ENCODE data around the gene TMEM114.
A peak's percentile ranks its signal among the peaks of the same experiment; 100 is the strongest.
"Not testable (repeated sequence)": the region's sequence is repeated elsewhere in the genome, so short reads cannot be mapped to it uniquely, and the experiment has no call there.

TMEM114 gene

DNA sequence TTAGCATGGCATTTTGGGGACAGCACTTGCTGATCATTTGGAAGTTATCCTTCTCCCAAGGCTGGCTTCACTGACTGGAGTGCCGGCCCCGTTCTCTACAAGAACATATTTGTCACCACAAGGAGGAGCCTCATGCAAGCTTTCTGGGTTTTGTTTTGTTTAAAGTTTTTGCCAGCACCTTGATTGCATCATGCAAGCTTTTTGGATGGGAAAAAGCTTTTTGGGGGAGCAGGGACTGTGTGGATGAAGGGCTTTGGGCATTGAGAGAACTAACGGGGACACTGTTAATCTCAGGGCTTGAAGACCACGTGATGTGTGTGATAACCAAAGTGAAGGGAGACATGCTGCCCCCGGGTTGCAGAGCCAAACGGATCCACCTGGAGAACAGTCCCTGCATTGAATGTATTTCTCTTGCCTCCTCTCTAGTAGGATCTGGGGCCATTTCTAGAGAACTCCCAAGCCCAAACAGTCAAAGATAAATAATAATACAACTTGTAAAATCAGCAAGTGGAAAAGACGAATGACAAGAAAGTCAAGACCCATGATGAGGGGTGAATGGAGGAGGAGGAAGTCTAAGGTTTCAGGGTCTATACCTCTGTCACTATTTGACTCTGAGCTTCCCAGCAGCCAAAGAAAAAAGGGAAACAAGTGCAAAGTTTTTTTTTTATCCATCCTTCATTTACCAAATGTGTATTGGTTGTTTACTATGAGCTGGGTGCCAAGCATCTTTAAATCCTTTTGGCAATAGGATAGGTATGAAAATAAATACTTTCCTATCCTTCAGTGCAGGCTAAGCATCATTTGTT, 17.2 kb downstream of the TMEM114 start:
- DNase-seq: no peak

DNA sequence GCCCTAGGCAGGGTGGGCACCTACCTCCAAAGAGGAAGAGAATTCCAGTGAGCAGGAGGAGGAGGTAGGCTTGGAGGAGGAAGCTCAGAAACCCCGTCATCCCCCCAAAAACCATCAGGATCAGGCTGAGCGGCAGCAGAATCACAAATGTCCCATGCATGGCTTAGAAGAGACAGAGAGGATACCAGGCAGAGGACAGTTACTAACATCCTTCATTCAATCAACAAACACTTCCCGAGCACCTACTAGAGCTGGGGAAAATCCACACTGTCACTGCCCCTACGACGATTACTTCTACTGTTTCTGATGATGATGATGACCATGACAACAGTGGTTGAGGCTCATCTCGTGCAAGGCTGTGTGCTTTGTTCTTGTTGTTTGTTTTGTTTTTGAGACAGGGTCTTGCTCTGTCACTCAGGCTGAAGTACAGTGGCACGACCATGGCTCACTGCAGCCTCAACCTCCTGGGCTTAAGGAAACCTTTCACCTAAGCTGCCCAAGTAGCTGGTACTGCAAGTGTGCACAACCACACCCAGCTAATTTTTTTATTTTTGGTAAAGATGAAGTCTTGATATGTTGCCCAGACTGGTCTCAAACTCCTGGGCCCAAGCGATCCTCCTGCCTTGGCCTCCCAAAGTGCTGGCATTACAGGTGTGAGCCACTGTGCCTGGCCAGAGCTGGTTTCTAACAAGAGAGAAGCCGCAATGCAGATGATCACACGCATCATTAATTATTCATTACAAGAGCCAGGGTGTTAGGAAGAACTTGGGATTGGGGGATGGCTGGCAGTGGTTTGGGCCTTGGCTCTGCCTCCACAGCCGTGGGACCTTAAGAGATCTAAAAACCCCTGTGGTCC, 18.0 kb downstream of the TMEM114 start:
- no peak for DNase-seq

DNA sequence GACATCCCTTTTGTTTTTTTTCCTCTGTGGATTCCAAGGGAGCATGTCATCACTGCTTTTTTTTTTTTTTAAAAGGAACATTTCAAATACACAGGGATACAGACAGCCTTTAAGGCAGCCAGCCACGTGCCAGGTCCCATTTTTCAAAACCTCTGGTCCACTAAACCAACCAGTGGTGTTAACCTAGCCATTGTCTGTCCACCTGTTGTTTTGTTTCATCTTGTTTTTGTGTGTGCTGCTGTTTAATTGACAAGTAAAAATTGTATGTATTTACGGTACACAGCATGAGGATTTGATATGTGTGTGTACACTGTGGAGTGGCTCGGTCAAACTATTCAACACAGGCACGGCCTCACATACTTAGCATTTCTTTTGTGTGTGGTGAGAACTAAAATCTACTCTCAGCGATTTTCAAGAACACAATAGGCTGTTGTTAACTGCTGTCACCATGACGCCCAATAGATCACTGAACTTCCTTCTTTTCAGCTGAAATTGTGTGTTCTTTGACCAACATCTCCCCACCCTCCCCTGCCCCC, 19.2 kb downstream of the TMEM114 start:
- no peak for DNase-seq

DNA sequence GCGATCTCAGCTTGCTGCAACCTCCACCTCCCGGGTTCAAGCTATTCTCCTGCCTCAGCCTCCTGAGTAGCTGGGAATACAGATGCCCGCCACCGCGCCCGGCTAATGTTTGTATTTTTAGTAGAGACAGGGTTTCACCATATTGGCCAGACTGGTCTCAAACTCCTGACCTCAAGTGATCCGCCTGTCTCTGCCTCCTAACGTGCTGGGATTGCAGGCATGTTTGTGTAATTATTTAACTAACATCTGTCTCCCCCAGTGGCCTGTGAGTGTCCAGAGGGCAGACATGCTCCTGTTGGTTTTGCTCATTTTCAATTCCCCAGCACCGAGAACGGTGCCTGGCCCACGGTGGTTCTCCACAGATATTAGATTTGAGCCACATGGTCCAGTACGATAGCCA, 19.9 kb downstream of the TMEM114 start:
- DNase-seq: not testable (repeated sequence)

DNA sequence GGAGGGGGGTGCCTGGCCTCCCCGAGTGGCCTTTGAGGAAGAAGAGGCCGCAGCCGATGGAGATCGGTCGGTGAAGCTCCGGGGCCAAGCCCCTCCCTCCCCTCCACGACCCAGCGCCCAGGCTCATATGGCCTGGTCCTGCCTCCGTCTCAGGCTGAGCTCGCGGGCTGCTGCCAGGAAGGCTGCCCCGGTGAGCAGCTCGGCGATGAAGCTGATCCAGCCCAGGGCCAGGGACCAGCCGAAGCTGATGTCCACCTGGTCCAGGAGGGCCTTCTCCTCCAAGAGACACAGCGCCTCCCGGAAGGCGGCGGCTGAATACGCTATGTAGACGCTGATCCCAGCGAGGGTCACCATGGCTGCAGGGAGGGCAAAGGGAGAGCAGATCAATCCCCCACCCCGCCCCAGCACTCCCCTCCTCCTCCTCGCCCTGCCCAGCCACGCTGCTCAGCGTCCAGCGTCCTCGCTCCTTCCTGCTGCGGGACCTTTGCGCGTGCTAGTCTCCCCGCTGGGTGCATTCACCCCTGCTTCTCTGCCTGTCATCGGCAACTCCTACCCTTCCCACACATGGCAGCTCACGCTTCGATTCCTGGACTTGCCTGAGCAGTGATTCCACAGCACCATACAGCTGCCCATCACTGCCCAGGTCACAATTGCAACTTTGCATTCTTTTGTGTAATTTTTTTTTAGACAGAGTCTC, 20.5 kb downstream of the TMEM114 start:
- no peak for DNase-seq

DNA sequence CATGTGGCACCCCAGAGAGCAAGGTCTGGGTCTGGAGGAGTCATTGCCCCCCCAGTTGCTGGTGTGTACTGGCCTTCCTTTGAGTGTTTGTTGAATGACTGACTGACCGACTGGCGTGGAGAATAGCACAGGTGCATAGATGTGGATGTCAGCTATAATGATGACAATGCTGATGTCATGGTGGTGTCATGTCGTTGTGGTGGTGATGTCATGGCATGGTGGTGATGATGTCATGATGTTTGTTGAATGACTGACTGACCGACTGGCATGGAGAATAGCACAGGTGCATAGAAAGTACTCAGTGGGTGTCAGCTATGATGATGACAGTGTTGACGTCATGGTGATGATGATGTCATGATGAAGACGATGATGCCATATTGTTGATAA, 22.1 kb downstream of the TMEM114 start:
- DNase-seq: no peak

DNA sequence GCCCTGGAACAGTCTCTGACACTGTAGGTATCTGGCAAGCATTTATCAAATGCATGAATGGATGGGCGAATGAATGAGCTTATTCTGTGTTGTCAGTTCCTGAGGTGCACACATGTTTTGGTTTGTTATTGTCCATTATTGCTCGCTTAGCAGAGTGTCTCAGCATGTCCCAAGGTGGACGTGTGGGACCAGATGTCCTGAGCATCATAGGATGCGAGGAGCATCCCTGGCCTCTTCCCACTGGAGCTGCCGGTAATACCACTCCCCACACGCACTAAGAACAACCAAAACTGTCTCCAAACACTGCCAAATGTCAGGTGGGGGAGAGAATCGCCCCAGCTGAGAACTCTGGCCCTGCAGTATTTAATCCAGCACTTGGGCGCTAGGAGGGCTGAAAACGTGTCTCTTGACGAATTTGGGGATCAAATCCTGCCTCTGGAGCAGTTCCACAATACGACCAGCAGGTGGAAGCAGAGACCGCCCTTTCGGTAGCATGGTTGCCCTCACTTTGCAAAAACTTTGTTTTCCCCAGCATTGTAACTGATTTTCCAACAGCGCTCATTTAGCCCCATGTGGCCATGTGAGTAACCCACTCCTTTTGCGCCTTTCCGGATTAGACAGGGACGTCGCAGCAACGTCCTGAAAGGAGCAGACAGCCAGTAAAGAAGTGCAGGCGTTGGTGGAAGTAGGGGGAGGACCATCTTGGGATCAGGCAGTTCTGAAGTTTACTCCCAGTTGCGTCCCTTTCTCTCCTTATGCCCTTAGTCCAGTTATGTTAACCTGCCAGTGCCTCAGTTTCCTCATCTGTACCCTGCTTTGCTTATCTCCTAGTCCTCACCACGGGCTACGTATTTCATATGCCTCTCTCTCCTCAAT, 22.7 kb downstream of the TMEM114 start:
- DNase-seq: peak; percentile 83

DNA sequence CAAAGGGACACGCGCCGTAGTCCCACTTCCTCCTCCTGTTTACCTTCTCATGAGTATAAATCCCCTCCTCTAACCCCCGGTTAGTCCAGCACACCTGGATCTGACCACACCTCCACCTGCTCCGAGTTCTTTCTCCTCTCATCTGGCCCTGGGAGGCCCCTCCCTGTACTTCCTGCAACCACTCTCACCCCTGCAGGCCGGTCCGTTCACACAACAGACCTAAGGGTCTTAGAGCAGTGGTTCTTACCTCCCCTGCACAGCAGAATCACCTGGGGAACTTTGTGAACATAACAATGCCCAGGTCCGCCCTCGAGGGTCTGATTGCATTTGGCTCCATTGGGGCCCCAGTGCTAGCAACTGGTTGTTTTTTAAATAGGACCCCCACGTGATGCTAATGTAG, 24.8 kb downstream of the TMEM114 start:
- DNase-seq: no peak

DNA sequence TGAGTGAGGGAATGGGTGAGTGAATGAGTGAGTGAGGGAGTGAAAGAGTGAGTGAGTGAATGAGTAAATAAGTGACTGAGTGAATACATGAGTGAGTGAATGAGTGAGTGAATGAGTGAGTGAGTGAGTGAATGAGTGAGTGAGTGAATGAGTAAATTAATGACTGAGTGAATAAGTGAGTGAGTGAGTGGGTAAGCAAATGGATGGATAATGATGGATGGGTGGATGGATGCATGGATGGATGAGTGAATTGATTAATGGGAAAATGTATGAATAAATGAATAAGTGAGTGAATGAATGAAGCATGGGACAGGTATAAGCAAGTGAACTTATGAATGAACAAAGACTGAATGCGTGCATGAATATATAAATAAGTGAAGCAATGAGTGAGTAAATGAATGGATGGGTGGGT, 25.4 kb downstream of the TMEM114 start:
- DNase-seq: no peak

DNA sequence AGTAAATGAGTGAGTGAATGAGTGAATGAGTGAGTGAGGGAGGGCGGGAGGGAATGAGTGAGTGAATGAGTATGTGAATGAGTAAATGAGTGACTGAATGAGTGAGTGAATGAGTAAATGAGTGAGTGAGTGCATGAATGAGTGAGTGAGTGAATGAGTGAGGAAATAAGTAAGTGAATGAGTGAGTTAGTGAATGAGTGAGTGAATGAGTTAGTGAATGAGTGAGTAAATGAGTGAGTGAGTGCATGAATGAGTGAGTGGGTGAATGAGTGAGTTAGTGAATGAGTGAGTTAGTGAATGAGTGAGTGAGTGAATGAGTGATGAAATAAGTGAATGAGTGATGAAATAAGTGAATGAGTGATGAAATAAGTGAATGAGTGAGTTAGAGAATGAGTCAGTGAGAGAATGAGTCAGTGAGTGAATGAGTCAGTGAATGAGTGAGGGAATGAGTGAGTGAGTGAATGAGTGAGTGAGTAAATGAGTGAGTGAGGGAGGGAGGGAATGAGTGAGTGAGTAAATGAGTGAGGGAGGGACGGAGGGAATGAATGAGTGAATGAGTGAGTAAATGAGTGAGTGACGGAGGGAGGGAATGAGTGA, 26.3 kb downstream of the TMEM114 start:
- DNase-seq: not testable (repeated sequence)

DNA sequence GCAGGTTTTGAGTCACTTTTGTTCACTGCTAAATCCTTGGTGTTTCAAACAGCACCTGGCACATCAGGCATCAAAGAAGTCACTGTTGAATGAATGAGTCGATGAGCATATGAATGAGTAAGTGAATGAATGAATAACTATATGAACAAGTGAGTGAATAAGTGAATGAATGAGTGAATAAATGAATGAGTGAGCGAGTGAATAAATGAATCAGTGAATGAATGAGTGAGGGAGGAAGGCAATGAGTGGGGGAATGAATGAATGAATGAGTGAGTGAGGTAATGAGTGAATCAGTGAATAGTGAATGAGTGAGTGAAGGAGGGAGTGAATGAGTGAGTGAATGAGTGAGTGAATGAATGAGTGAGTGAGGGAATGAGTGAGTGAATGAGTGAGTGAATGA, 28.8 kb downstream of the TMEM114 start:
- DNase-seq: no peak

DNA sequence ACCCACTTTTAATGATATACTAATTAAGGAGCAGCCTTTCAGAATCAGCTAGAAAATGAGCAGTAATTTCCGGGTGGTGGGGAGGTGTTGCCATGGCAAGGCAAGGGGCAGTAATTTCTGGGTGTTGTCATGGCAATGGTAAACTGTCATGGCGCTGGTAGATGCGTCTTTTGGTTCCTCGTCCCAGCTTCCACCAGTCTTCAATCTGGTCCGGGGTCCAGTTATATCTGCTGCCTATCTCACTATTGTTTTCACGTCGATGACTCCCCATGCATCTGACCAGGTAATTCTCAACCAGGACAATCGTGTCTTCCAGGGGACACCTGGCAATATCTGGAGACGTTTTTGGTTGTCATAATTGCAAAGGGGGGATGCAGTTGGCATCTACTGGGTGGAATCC, 34.9 kb downstream of the TMEM114 start:
- no peak for DNase-seq

DNA sequence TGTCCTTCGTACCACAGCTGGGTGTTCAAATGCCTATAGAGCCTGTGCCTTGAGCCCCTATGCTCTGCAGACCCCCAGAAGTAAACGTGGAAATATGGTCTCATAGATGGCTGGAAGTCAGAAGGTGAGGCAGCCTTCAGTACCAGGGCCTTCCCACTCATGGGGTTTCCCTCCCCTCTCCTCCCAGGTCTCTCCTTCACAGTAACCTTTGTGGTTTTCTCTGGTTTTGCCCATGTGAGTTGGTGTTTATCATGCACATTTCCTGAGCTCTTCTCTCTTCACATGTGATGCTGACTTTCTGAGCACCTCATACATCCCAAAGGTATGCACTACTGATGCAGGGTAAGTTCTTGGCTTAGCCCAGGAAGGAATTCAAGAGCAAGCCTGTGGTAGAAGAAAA, 35.4 kb downstream of the TMEM114 start:
- DNase-seq: no peak

DNA sequence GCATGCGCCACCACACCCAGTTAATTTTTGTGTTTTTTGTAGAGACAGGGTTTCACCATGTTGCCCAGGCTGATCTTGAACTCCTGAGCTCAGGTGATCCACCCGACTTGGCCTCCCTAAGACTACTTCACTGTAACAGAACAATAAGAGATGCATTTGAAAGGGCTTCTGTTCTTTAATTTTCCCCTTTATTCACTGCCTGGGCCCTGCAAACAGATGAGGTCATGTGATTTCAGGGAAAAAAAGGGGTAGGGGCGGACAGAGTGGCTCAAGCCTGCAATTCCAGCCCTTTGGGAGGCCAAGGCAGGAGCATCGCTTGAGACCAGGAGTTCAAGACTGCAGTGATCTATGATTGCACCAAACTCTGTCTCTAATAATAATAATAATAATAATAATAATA, 36.3 kb downstream of the TMEM114 start:
- DNase-seq: no peak

DNA sequence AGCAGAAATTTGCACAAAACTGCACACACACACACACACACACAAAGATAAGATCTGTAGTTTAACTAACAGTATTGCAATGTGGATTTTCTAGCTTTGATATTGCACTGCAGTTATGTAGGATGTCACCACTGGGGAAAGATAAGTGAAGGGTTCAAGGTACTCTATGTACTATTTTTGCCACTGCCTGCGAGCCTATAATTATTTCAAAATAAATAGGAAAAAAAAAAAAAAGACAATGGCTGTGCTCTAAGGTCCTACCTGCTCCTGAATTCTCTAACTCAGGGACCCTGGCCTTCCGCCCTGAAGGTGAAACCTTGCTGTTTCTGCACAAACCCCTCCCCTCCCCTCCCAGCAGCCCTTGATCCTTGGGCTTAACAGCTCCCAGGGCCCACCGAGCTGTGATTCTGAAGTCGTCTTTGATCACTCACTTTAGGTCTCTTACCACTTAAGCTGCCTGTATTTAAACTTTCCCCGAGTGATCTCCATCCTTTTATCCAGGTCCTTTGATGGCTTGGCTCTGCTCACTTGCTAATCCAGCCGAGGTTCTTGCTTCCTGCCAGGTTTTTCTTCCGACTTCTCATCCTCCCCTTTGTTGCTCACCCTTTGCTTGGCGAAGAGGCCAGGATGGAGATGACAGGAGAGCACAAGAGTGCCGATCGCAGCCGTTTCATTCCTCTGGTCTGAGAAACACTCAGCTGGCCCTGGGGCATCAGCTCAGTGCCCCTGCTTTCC, 37.7 kb downstream of the TMEM114 start:
- no peak for DNase-seq

DNA sequence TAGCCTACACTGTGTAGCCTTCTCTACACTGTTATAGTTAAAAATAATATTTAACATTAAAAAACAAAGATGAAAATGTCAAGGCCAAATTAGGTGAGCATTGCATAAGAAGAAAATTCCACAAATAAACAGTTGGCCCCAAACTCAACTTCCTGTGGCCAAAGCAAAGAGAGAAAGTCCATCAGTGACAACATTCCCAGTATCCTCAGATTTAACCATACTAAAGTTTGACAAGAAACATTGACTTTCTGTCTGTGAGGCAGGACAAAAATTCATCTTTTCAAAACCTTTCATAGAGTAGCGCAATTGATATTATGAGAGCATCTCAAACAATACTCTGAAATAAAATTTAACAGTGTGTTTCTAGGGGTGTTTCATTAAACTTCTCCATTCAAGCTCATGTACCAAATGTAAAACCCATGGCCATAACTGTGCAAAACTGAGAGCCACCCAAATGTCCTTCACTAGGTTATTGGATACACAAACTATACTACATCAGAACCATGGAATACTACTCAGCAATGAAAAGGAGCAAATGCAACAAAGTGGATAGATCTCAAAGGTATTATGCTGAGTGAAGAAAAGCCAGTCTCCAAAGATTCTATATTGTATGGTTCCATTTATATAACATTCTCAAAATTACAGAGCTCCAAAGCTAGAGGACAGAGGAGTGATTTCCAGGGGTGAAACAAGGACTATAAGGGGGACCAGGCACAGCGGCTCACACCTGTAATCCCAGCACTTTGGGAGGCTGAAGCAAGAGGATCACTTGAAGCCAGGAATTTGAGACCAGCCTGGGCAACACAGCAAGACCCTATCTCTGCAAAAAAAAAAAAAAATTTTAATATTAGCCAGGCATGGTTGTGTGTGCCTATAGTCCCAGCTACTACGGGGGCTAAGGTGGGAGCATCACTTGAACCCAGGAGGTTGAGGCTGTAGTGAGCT, 38.7 kb downstream of the TMEM114 start:
- no peak for DNase-seq

DNA sequence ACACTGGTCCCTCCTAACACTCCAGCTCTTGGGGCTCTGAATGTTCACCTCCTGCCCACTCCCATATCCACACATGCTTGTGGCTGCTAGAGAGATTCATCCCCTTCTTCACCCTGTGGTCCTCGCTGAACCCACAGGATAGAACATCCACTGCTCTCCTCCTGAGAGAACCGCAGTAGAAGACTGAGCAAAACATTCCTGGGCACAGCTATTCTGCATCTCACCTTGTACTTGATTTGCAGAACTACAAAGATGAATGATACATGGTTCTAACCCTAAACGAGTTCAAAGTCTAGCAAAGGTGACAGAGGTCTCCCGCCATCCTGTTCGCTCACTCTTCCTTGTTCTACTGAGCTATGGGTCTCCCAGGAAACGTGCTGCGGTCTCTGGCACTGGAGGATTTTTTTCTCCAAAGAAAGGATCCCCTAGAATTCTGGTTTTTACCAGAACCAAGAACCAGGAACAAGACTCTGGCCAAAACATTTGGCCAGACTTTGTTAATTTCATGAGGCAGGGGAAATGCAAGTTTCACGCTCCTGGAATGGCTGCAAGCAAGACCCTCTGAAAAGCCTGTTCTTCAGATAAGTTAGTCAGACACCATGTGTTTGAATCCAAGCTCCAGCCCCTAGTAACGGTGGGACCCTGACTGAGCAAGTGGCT, 39.5 kb downstream of the TMEM114 start:
- no peak for DNase-seq

DNA sequence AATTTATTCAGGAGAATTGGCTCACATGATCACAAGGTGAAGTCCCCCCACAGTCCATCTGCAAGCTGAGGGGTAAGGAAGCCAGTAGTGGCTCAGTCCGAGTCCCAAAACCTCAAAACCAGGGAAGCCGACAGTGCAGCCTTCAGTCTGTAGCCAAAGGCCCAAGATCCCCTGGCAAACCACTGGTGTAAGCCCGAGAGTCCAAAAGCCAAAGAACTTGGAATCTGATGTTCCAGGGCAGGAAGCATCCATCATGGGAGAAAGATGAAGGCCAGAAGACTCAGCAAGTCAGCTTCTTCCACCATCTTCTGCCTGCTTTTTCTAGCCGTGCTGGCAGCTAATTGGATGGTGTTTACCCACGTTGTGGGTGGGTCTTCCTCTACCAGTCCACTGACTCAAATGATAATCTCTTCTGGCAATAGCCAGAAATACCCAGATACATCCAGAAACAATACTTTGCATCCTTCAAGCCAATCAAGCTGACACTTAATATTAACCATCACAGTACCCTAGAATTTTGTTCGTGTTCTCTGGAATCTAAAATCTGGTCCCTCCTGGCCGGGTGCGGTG, 40.4 kb downstream of the TMEM114 start:
- no peak for DNase-seq

DNA sequence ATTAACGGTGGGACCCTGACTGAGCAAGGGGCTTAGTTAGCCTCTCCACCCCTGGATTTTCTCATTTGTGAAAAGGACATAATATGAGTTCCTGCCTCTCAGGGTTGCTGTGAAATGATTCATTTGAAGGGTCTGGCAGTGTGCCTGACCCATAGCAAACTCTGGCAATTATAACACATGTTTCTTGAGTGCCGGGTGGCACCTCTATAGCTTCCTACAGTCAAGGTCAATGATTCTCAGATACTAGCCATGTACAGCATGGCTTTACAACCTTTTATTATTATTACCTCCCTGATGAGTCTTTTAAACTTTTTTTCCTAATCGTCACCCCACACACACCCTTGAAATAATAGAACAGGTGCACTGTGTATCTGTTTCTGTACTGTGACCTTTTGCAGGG, 42.1 kb downstream of the TMEM114 start:
- DNase-seq: no peak

All from NCI-H1092 (cell line).